Nephron progenitor cell (in vitro differentiated cells): ENCODE data around the gene HSCB.
"Not testable (repeated sequence)": the region's sequence is repeated elsewhere in the genome, so short reads cannot be mapped to it uniquely, and the experiment has no call there.

ENCODE experiments used
- DNase-seq: peaks from one replicate; pipeline ENCODE4 v3.0.0; 2021
- H3K27ac Mint-ChIP-seq: 2 replicates; pipeline ENCODE4 v1.8.0; 2021; ENCODE audit warnings: mild to moderate bottlenecking, moderate library complexity, mixed read lengths
- H3K27me3 Mint-ChIP-seq: 2 replicates; pipeline ENCODE4 v1.8.0; 2021; ENCODE audit warnings: mild to moderate bottlenecking, low read depth, mixed read lengths; ENCODE audit not compliant: poor library complexity
- H3K36me3 Mint-ChIP-seq: 2 replicates; pipeline ENCODE4 v1.8.0; 2021; ENCODE audit warnings: low read depth, mixed read lengths
- H3K4me1 Mint-ChIP-seq: 2 replicates; pipeline ENCODE4 v1.8.0; 2021; ENCODE audit warnings: mixed read lengths
- H3K4me3 Mint-ChIP-seq: 2 replicates; pipeline ENCODE4 v1.8.0; 2021; ENCODE audit warnings: mild to moderate bottlenecking, moderate library complexity, mixed read lengths
- H3K9me3 Mint-ChIP-seq: 2 replicates; pipeline ENCODE4 v1.8.0; 2021; ENCODE audit warnings: mild to moderate bottlenecking, moderate library complexity, mixed read lengths
- CTCF ChIP-seq: fragments of 200-600 bp; sonication (generic); IDR thresholded peaks from 2 replicates; pipeline ENCODE4 v1.5.0; 2021; ENCODE audit warnings: antibody characterized with exemption

The HSCB gene

DNA sequence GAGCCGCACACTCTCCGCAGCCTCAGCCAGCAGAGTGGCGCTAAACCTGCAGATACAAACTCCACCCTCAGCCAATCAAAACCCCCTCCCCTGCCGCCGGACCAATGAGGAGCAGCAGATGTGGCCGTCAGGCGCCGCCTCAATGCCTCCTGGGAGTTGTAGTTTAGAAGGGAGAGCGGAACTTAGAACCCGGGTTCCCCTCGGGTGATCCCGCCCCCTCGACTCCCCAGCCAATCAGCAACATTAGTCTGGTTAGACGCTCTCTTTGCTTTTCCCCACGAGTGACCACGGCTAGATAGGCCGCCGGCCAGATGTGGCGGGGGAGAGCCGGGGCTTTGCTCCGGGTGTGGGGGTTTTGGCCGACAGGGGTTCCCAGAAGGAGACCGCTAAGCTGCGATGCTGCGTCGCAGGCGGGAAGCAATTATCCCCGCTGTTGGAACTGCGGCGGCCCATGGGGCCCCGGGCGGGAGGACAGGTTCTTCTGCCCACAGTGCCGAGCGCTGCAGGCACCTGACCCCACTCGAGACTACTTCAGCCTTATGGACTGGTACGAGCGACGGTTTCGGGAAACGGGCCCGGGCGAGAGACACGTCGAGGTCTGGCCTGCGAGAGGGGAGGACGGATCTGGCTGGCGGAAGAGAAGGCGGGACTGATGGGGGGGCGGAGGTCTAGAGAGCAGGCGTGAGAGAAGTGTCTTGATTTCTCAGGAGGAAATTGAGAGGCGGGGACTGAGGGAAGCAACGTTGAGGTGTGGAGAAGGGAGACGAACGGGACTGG lies at the start of gene HSCB, which contains the start of gene CHEK2:
HSCB (plus strand) TSS at position 255 of the 777 bp plus-strand sequence; CDS start at position 312, 57 bp downstream.
CHEK2 (minus strand) TSS at position 36 of the 777 bp plus-strand sequence. CDS start 7,099 bp downstream, outside the sequence.
- DNase-seq, result peak; percentile 95
- Mint-ChIP-seq H3K4me3 (peak within 1 kb of the TSS; percentile 94), H3K27me3 (no peaks in the 10 kb centered on the region), H3K27ac (peak within 1 kb of the TSS; percentile 87), H3K9me3 (no peaks in the 10 kb centered on the region), H3K36me3 (peaks cover 28% of the 10 kb centered on the region), H3K4me1 (peaks cover 39% of the 10 kb centered on the region)
- no peak for TF ChIP-seq CTCF

DNA sequence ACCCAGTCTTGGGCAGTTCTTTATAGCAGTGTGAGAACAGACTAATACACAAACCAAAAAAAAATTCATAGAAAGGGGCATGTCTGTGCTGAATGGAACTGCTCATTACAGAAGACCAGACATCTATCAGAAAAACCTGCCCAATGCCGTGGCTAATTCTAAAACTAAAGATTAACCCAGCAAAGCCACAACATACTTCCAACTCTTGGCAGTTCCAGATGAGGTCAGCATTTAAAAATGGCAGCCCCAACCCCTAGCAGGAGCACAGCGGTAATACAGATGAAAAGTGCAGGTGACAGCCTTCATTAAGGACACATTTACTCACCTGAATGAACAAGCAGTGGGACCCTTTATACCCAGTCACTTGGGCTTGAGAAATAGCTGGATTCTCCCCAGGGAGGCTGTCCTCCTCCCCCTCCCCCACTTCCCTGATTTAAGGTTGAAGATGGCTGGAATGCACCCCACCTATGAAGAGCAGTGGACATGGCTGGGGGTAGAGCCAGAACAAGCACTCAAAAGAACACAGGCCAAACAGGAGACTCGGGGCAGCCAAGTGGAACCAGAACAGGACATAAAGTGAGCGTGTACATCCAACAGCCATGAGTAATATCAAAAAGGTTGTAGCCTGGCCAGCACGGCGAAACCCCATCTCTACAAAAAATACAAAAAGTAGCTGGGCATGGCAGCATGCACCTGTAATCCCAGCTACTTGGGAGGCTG lies 48.6 kb upstream of the HSCB start:
- not testable (repeated sequence) for H3K9me3 Mint-ChIP-seq, H3K27me3 Mint-ChIP-seq, H3K4me3 Mint-ChIP-seq, DNase-seq
- Mint-ChIP-seq H3K27ac (peak overlapping the region; percentile 46), H3K36me3 (peaks cover 38% of the 10 kb centered on the region), H3K4me1 (peaks cover 27% of the 10 kb centered on the region)

GRCh38 chr22:28702891-28703290 lies 38.9 kb upstream of the HSCB start:
- Mint-ChIP-seq H3K4me3 (no peak overlapping the region), H3K27me3 (no peaks in the 10 kb centered on the region), H3K27ac (no peak overlapping the region), H3K4me1 (peaks cover 9% of the 10 kb centered on the region), H3K9me3 (no peaks in the 10 kb centered on the region), H3K36me3 (peaks cover 57% of the 10 kb centered on the region)
- TF ChIP-seq CTCF, result no peak
- DNase-seq, result no peak

DNA sequence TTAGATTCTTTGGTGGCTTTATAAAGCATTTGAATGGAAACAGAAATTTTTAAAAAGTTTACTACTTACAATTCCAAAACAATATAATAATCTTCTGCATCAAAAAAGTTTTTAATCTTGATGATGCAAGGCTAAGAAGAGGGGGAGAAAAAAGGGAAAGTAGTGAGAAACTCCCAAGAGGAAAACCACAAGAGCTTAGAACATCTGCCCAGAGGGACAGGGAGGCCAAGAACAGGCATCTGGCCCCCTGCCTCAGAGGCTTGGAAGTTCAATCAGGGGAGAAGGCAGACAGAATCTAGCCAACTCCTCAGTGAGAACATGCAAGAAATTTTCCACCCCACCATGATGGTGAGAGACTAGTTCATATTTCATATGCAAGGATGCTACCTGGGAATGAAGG lies 38.4 kb upstream of the HSCB start:
- DNase-seq, result no peak
- Mint-ChIP-seq H3K4me1 (peaks cover 9% of the 10 kb centered on the region), H3K9me3 (no peaks in the 10 kb centered on the region), H3K27ac (no peak overlapping the region), H3K36me3 (peaks cover 60% of the 10 kb centered on the region), H3K27me3 (no peaks in the 10 kb centered on the region), H3K4me3 (no peak overlapping the region)
- TF ChIP-seq CTCF, result no peak

DNA sequence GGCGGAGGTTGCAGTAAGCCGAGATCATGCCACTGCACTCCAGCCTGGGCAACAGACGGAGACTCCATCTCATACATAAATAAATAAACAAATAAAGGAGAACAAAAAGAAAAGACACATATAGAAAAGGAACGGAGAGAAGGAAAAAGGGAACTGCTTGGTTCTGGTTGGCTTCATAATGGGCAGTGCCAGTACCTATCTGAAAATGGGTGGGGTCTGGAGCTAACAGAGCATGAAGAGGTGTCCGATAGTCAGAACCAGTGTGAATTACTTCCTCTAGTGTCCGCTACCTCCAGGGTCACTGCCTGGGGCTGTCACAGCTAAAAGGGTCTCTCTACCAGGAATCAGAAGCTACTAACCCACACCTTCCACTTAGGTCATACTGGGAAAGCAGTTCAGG lies 35.0 kb upstream of the HSCB start:
- H3K4me3 Mint-ChIP-seq, result no peak overlapping the region

More for the DNA sequence above, 35.0 kb upstream of the HSCB start:
- H3K27ac Mint-ChIP-seq, result peak overlapping the region; percentile 19
- no peaks in the 10 kb centered on the region for H3K9me3 Mint-ChIP-seq
- peaks cover 69% of the 10 kb centered on the region for H3K36me3 Mint-ChIP-seq
- no peaks in the 10 kb centered on the region for H3K27me3 Mint-ChIP-seq
- TF ChIP-seq CTCF, result no peak
- peaks cover 9% of the 10 kb centered on the region for H3K4me1 Mint-ChIP-seq
- no peak for DNase-seq
